PFSK-1 (cell line): Measurements from ENCODE around the gene BOD1.

Source experiments
- POLR2AphosphoS5 ChIP-seq: IDR thresholded peaks from 2 replicates; pipeline ENCODE4 v1.6.1; 2012; ENCODE audit warnings: low read depth, mild to moderate bottlenecking, control low read depth, low read length, moderate library complexity
- REST ChIP-seq, 2 experiments: IDR thresholded peaks; 2 replicates each; pipeline versions ENCODE4 v1.6.1 to v1.8.0; 2011 to 2012; ENCODE audit warnings: low read depth in 2 of 2, low read length in 2 of 2, control low read depth in 1 of 2, inconsistent platforms in 1 of 2, mild to moderate bottlenecking in 1 of 2, moderate library complexity in 1 of 2; ENCODE audit not compliant: insufficient read depth in 1 of 2
- TAF1 ChIP-seq: IDR thresholded peaks from 2 replicates; pipeline ENCODE4 v1.6.1; 2012; ENCODE audit warnings: low read length, control low read depth, borderline replicate concordance; ENCODE audit not compliant: insufficient read depth

GRCh38 chr5:173646692-173647091 lies 30.2 kb upstream of the BOD1 start:
- no peak for TF ChIP-seq TAF1
- TF ChIP-seq POLR2AphosphoS5, result no peak
- TF ChIP-seq REST (IDR thresholded peaks at IDR 0.05; ENCODE audit: insufficient read depth in 1 of 2, low read depth in 2 of 2, low read length in 2 of 2), result no peak
